ENCODE data around the gene SLAMF1.

DNA sequence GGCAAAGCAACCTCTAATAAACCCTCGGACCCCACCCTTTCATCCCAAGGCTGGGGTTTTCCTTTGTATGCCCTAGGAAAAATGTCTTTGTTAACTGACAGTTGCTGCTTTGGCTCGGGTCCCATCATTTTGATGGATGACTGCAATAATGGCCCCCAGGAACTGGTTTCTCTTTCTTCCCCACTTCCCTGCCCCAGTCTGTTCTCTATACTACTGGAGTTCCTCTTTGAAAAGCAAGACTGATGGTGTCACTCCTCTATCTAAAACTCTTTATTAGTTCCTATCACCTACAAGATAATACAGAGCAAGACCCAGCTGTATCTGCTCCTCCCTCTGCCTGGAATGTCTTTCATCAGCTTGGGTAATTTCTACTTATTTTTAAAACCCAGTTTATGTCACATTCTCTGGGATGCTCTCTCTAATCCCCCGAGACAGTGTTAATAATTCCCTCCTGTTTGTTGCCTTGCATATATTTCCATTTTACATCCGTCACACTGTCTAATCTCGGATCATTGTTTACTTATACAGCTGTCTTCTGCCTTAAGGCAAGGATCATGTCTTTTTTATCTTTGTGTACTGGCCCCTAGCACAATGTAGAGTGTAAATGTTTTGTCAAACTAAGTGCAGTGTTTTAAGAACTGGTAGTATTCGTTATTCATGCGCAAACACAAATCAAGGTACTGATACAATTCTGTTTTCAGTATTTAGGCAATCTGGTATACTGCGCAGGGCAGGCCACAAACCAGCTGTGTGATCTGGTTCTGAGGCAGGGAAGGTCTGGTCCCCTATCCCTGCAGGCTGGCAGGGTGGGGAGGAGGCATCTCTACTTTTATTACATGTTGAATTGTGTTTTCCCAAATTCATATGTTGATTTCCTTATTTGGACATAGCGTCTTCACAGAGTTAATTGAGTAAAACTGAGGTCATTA lies 16.1 kb downstream of the SLAMF1 start:
- TF ChIP-seq, protein P1, sequence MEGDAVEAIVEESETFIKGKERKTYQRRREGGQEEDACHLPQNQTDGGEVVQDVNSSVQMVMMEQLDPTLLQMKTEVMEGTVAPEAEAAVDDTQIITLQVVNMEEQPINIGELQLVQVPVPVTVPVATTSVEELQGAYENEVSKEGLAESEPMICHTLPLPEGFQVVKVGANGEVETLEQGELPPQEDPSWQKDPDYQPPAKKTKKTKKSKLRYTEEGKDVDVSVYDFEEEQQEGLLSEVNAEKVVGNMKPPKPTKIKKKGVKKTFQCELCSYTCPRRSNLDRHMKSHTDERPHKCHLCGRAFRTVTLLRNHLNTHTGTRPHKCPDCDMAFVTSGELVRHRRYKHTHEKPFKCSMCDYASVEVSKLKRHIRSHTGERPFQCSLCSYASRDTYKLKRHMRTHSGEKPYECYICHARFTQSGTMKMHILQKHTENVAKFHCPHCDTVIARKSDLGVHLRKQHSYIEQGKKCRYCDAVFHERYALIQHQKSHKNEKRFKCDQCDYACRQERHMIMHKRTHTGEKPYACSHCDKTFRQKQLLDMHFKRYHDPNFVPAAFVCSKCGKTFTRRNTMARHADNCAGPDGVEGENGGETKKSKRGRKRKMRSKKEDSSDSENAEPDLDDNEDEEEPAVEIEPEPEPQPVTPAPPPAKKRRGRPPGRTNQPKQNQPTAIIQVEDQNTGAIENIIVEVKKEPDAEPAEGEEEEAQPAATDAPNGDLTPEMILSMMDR (IDR thresholded peaks at IDR 0.05): no peak
- no peak for TF ChIP-seq POLR2A (IDR thresholded peaks at IDR 0.05)
